ENCODE data around the gene CTNND2. TPM values are rescaled to one million over a fixed set of nuclear protein-coding genes. Genes with fewer than 3 reads are reported as not detected.
"Not testable (repeated sequence)": the region's sequence is repeated elsewhere in the genome, so short reads cannot be mapped to it uniquely, and the experiment has no call there.

Gene CTNND2
- total RNA-seq, 1 donor from 2014 or later = 66.9 TPM

DNA sequence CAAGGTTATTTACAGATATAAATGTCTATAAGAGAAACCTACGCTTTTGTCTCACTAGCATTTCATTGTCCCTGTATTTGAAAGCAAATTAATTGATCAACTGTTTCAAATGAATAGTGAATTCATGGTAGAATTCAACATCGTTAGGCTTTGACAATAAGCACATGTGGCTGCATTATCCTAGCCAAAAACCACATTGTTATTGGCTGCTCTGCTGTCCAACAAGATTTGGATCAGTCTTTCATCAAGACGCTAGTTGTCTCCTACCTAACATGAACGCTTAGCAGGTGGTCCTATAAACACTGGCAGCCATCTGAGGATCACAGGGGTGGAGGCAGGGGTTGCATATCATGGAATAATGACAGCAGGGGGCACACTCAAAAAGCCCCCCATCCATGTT lies 455.0 kb downstream of the CTNND2 start:
- no peak for DNase-seq

DNA sequence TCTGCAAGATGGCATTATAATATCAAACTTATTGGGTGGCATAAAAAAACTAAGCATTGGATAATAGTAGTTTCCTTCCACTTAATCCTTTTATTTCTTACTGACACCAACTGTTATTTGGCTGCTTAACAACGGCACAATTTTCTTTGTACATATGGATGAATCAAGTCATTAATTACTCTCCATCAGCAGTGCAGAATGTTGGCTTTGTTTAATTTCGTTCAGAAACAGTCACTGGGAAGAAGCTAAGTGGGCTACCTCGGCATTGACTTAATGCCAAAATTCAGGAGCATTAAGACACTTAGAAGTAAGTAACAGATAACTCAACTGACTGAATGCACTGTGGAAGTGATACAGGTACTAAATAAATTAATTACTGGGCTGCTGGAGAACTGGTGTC lies 460.4 kb downstream of the CTNND2 start:
- no peak for DNase-seq

DNA sequence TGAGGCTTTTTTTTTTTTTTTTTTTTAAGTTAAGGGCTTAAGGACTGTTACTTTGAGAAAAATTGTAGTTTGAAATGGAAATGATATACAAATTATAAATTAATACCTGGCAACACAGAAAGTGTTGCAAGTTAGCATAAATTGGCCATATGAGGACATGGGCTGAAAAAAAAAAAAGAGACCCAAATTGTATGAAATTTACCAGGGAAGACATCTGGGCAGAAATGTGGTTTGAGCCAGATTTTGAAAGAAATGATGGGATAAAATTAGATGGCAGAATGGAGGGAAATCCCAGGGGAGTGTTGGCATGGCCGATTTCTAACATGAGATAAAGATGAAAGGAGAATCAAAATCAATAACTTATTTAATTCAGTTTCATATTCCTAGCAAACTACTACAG lies 472.1 kb downstream of the CTNND2 start:
- no peak for DNase-seq

DNA sequence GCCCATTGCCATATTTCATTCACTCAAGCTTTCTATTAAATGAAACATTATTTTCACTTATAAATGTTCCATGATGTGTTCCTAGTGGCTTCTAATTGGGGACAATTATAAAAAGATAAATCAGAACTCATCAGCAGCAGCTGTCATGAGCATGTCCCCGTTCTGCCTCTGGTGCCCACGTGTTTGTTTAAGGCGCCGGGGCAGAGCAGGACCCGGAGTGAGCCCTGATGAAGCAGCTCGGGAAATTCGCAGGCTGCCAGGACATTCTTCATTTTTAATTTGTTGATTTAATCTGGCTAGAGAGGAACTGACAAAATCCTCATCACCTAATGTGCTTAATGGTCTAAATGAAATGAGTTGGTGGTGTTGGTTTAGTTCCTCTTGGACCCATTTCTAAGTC lies 475.0 kb downstream of the CTNND2 start:
- DNase-seq = no peak

DNA sequence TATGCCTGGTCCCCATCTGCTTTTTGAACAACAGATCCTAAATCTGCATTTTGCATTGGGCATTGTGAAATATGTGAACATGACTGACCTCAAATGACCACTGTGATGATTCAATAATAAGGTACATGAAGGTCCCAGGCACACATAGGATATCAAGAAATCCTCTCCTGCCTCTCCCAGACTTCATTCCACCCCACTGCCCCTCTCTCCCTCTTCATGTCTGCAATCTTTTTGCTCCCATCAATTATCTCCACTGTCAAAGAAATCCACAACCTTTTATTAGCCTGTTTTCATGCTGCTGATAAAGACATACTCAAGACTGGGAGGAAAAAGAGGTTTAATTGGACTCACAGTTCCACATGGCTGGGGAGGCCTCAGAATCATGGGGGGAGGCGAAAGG lies 476.7 kb downstream of the CTNND2 start:
- no peak for DNase-seq

DNA sequence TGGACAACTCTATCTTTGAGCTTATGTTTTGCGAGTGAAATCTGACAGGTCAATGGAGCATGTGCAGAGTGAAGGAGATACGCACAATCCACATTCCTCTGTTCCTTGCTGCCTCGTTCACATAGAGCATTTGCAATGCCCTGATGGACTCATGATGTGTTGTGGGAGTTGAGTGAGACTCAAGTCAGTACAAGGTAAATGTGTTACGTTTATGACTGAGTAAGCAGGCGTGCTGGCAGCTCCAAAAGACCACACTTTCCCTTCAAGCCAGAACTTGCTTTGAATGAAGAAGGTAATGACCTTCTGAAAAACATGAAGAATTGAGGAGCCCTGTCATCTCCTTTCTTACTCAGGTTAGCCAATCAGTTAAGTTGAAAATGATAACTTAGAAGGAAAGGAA lies 477.8 kb downstream of the CTNND2 start:
- no peak for DNase-seq

DNA sequence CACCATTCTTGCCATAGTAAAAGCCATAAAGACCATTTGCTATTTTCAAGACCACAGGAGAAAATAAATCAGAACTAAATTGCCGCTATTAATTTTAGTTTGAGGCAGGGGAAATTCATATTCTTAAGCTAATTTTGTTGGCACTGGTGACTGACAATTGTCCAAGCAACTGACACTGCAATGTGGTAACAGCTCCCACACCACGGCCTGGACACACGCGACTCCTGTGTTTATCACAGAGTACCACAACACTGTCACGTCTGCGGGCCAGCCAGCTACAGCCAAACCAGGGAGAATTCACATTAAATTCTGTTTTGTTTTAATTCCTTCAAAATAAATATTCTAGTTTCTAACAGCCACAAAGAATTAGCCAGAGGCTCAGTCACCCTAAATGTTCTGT lies 481.9 kb downstream of the CTNND2 start:
- DNase-seq = no peak

DNA sequence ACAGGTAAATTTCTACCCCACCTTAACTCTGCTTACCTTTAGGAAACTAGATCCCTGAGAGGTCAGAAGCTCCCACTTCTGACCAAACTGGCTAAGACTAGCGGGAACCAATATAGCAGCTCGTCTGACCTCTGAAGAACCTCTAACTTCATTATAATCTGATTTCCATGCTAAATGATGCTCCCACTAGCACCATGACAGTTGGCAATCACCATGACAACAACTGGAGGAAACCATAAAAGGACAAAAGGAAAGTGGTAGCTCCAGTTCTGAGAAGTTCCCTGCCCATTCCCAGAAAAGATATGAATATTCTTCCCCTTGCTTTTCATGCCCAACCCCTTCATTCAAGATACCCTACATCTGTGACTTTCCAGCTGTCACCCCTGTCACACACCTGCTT lies 483.3 kb downstream of the CTNND2 start:
- DNase-seq = no peak

DNA sequence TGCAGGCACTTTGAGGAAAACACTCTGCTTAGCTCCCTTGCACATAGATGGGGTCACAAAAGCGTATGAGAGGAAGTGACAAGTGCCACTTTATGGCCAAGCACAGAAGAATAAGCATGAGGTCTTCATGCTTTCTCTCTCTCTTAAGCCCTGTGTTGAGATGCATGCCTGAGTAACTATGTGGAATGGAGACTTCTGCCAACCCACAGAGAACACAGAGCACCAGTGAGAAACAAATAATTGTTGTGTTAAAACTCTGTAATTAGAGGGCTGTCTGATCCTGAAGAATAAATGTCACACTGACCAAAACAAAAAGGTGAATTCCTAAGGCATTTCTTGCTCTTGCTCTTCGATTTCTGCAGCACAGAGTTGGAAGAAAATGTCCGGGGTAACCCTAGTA lies 488.5 kb downstream of the CTNND2 start:
- no peak for DNase-seq

DNA sequence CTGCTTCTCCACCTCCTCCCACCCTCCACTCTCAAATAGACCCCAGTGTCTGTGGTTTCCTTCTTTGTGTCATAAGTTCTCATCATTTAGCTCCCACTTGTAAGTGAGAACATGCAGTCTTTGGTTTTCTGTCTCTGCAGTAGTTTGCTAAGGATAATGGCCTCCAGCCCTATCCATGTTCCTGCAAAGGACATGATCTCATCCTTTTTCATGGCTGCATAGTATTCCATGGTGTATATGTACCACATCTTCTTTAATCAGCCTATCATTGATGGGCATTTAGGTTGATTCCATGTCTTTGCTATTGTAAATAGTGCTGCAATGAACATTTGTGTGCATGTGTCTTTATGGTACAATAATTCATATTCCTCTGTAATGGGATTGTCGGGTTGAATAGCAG lies 489.5 kb downstream of the CTNND2 start:
- not testable (repeated sequence) for DNase-seq

DNA sequence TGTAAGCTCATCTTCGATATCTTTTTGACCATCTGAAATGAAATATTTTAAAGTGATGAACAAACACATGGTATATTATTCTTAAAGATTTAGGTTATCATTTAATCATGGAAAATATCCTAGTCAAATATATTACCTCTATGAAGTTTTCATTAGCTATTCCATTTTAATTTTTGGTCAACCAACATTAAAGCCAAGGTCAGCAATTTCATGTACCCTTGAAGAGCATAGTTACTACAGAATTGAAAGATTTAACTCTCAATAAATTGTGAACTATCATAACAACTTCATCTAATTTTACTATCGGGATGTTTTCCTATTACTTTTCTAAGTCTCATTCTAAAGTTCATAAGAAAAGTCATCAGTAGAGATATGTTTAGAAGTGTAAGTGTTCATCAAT lies 492.6 kb downstream of the CTNND2 start:
- no peak for DNase-seq

DNA sequence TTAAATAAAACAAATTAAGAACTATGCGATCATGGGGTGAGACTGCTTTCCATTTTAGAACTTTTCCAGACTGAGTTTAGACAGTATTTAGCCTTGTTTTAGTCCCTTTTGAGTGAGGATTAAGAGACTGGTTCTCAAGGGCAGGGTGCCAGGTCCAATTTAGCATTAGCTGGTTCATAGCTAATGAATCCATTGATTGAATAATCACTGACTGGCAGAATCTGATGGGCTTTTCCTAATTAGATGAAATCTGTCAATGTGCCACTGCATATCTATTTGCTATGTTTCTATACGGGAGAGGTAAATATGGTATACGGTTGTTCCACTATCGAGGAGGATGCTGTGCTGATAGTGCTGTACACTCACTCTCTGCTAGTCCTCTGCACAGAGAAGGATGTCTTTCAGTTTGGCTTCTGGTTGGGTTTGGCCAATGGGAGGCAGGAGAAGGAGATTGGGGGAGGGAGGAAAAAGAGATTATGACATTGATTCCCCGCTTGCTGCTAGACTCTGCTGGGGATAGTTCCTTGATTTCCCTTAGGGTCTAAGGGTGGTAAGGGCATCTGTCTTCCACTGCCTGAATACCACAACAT lies 496.6 kb downstream of the CTNND2 start:
- no peak for DNase-seq

DNA sequence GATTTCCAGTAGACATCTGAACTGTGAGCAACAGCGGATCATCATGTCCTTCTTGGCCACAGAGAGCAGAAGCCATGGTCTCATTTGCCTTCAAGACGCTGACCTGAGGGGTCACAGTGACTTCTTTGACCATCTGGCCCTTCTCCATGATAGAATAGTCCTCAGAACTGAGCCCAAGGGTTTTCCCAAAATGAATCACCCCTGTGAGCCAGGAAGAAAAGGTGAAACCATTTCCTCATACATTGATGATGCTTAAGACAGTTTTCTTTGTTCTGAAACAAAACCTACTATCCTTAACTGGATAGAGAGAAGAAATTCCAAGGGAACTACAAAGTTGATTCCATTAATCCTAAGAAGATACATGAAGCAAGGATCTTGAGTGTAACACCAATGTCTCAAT lies 503.9 kb downstream of the CTNND2 start:
- no peak for DNase-seq

DNA sequence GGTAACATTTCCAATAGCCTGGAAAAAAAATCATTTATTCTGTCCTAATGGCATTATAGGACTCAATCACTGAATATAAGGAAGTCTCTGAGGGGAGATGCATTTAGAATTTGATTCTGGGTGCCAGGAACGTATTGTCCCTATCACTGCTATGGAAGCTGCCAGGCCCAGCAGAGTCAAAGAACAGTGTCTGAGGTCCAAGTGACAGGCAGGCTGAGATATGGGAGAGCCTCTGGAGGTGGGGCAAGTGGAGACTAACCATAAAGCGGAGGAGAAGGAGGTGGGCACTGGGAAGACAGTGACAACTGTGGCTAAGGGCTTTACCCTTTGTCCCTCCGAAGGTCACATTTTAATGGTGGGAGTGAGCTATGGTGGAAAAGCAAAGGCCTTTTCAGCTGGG lies 505.5 kb downstream of the CTNND2 start:
- DNase-seq = no peak

DNA sequence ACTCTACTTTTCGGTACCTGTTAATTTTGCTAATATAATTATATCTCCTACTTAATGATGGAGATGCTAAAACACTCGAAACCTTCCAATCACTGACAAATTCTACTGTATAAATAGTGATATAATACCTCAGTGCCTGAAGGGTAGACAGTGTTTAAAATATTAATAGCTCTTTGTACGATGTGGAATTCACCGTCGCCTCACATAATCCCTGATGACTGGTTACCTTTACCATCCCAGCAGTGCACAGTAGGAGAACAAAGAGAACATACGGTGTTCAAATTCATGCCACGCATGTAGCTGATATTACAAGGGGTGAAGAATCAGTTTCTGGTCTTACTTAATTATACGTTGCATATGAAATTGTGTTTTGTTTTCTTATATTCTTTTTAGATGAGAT lies 506.7 kb downstream of the CTNND2 start:
- no peak for DNase-seq

DNA sequence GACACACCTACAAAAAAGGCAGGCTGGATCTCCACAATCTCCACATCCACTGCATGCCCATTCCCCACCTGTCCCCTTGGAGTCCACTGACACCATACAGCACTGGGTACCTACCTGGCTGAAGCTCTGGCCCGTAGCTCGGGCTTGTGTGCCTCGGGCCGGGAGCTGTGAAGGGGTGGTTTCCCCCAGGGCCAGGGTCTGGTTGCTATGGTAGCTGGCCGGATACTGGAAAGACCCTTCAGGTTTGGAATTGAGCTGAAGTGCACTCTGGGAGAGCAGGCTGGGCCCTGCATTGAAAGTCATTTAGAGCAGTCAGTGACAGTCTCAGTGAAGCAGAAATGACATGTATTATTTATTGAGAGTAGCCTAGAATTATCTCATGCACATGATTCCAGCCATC lies 507.3 kb downstream of the CTNND2 start:
- DNase-seq = no peak

DNA sequence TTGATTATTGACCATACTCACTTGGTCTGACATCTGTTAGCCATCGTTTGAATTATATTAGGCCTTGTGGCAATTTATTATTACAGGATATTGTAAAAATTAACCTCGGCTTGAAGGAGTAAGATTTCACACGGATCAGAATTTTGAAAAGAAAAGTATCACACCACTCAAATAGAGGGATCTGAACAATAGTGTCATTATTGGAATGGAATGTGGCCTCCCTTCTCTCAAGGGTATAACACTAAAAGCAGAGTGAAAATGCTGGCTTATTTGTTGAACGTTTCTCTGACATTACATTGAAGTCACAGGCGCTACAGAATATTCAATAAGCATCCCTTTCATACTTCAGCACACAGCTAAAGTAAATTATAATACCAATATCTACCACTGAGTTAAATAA lies 509.3 kb downstream of the CTNND2 start:
- no peak for DNase-seq

DNA sequence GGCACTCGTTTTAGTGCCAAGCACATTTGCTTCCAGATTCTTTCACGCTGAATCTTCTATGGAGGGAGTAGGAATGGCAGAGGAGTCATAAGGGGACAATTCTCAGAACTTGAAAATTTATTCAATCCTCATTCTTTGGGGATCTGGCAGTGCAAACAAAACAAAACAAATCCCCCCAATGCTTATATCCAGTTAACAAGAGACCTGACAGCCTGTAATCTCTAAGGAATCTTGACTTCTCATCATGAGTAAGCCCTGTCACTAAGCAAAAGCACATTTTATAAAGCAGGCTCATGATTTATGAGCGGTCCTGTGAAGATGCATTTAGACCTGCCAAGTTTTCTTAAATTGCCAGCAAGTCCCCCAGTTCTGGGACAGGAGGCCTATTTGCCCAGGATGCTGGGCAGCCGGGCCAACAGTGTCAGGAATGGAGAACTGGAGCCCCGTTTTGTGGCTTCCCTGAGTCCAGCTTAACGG lies 513.9 kb downstream of the CTNND2 start:
- DNase-seq = no peak

DNA sequence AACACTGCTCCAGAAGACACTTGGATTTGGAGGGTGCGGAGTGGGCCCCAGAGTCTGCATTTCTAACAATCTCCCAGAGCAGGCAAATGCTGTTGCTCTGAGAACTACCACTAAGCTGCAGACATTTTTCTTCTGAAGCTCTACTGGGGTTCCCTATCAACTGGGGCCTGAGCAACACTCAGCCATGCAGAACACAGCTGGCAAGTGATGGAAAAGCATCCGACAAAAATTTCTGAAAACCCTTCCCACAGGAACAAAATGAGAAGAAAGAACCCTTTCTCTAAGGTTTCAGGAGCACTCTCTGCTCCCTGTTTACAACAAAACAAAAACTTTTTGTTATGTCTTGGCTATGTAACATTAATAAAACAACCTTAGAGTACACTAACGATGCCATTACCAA lies 516.9 kb downstream of the CTNND2 start:
- no peak for DNase-seq

DNA sequence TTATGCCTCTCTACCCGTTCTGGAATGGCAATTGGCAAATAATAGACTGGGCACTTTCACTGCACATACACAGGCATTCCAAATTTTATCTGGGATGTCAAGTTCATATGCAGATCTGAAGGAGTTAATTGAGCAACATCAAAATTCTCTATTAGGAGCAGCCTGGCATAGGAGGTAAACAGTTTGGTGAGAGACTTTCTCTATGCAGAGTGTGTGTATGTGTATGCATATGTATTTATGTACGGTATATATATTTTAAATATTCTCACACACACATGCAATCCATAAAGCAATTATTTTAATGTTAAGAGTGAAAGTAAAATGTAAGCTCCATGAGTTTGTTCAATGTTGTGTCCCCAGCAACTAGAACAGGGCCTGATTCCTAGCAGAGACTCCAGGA lies 517.8 kb downstream of the CTNND2 start:
- DNase-seq = no peak

DNA sequence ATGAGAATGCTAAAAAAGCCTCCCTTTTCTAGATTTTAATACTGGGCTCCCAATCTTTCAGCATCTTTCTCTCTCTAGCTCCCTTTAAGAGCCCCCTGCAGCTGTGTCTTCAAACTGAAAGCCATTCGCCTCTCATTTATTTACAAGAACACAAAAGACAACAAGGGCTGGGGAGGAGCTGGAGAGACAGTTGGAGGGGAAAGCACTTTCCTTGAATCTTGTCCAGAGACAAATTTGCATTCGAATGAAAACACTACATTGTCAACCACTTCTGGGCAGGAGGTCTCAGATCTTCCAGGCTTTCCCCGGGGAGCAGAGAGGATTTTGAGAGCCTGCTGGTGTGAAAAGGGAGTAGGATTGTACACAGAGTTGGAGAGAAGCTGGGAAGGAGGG lies 518.3 kb downstream of the CTNND2 start:
- DNase-seq = peak; percentile 47

DNA sequence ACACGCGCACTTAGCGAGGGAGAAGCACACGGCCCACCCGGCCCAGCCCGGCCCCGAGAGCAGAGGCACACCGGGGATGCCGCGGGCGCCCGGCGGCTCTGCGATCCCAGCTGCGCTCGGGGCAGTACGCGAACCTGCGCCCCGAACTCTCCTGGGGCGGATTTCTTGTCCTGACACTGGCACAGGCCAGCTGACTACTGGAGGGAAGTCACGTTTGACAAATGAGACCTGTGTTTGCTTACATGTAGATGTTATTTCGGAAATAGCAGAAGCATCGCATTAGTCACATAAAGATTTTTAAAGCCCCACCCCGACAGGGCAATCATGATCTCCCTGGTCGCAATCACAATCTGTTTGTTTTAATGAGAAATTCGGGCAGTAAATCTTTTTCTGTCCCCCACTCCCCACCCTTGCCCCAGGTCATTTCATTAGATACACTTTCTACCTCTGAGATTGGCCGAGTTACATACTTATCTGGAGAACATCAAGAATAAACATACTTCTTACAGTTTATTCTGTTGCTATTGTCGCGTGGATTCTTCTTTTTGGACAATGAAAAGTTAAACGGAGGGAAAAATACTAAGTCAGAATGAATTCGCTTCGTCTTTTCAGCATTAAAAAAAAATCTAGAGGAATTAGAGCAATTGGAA lies 518.9 kb downstream of the CTNND2 start:
- no peak for DNase-seq

DNA sequence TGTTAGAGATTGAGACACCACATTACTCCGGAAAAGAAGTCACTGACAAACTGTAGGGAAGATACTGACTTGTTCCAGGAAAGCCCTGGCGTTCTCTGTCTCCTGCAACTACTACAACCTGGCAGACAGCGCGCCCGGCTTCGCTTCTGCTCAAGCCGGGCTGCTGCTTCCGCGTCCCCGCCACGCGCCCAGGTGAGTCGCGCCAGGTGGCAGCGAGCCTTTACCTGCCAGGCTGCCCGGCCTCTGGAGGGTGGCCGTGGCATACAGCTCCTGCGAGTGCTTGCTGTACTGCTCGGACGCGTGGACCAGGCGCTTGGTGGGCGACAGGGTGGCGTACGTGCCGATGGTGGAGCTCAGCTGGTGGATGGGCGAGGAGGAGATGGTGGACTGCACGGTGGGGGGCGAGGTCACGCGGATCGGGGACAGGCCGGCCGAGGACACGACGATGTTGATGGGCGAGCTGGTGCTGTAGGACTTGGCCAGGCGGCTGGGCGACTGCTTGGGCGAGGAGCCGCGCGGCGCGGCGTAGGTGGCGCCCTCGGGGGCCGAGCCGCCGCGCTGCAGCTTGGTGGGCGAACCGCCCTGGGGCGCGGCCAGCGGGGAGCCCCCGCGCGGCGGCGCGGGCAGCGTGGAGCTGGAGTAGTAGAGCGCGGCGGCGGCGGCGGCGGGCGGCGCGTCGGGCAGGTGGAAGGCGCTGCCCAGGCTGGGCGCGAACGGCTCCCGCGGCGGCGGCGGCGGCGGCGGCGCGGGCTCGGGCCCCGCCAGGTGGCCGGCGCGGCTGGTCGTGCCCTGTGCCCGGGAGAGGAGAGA lies 519.6 kb downstream of the CTNND2 start:
- DNase-seq = peak; percentile 69
